Prostate gland (tissue), 2 donors: ENCODE data around the gene FAM151A. TPM values are rescaled to one million over a fixed set of nuclear protein-coding genes. Genes with fewer than 3 reads are reported as not detected.

Source experiments
- DNase-seq: peaks from one replicate; pipeline ENCODE4 v3.0.0-alpha.2; 2019; ENCODE audit warnings: low spot score
- H3K27ac ChIP-seq, 2 donors: fragments of 200-600 bp; sonication (generic); 2 replicates each; pipeline ENCODE4 v1.5.1; 2017 to 2019
- H3K27me3 ChIP-seq: fragments of 200-600 bp; sonication (generic); replicated peaks from 2 replicates; pipeline ENCODE4 v1.5.1; 2019; ENCODE audit not compliant: insufficient read depth
- H3K36me3 ChIP-seq, 2 donors: fragments of 200-600 bp; sonication (generic); 1 replicate in 1 of 2; 2 replicates in 1 of 2; pipeline versions ENCODE4 v1.5.1 to v1.8.1; 2017 to 2019
- H3K4me1 ChIP-seq: fragments of 200-600 bp; sonication (generic); replicated peaks from 2 replicates; pipeline ENCODE4 v1.5.1; 2019
- H3K4me3 ChIP-seq, 2 donors: fragments of 200-600 bp; sonication (generic); 2 replicates each; pipeline ENCODE4 v1.5.1; 2017 to 2019
- H3K9me3 ChIP-seq: fragments of 200-600 bp; sonication (generic); 2 replicates; pipeline ENCODE4 v1.5.1; 2017
- CTCF ChIP-seq, 4 experiments: fragments of 200-600 bp in 2 of 4; fragments of 450-650 bp in 2 of 4; sonication (generic) in 2 of 4; IDR thresholded peaks; 1 replicate in 3 of 4; 2 replicates in 1 of 4; pipeline ENCODE4 v1.5.1; 2016 to 2019; ENCODE audit warnings: antibody characterized with exemption in 4 of 4, mild to moderate bottlenecking in 2 of 4, moderate library complexity in 2 of 4
- POLR2A ChIP-seq: fragments of 450-650 bp; IDR thresholded peaks from one replicate; pipeline ENCODE4 v1.6.1; 2016; ENCODE audit warnings: antibody characterized with exemption, mild to moderate bottlenecking
- POLR2AphosphoS5 ChIP-seq: sonication (generic); formaldehyde crosslinking; IDR thresholded peaks from one replicate; pipeline ENCODE4 v1.6.1; 2017; ENCODE audit warnings: antibody characterized with exemption
- WGBS: methylation state at CpG from one replicate; pipeline ENCODE4 v1.1.5; 2018; 5-methylcytosine and 5-hydroxymethylcytosine counted together
- intact Hi-C: fragments of 100-400 bp; cut with DNase I; formaldehyde crosslinking; loops from one replicate; pipeline ENCODE4 v1.14.2; 2022
- total RNA-seq, 2 donors: library from RNA; depleted of rRNA; stranded (reverse); fragments of >200 nt; gene quantifications; one replicate each; pipeline ENCODE4 v1.1.0, GENCODE V29; 2016

The FAM151A gene
- total RNA-seq, 2 donors from 2014 or later, result not detected

- Histone ChIP-seq H3K36me3 (no peaks in the 10 kb centered on the region), H3K27me3 (no peaks in the 10 kb centered on the region), H3K9me3 (no peaks in the 10 kb centered on the region), H3K4me1 (no peaks in the 10 kb centered on the region), H3K4me3 (no peak overlapping the region), H3K27ac (no peak overlapping the region)
- intact Hi-C loops, result no loop called here
- no peak for TF ChIP-seq POLR2A
- TF ChIP-seq CTCF (IDR thresholded peaks at IDR 0.05), result no peak
- no peak for TF ChIP-seq POLR2AphosphoS5
- 90% methylated on average over 13 of the region's 13 CpGs for WGBS
- no peak for DNase-seq
Measured at GRCh38 chr1:54599211-54599823, 24.0 kb downstream of the FAM151A start.

DNA sequence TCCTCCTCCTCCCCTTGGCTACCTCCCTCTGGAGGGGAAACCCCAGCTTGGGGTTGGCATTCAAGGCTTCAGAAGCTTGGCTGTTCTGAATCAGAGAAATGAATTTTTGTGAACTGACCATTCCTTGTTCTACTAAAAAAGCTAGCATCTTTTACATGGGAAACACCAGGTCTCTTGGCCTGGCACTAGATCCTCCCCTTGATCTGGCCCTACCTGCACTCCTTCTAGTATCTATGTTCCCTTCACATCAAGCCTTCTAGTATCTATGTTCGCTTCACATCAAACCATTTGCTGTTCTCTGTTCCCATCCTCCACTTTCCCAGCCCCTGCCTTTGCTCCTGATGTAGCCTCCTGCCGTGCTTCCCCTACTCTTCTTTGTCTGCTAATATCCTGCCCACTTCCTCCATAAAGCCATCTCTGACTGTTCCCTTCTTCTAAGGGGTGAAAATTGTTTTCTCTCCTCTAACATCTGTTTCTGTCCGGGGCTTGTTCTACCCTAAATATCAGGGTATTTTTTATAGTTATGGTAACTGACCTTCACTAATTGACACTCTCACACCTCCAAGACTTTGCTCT, 25.8 kb downstream of the FAM151A start:
- no peak for TF ChIP-seq POLR2AphosphoS5
- no peak for TF ChIP-seq CTCF (IDR thresholded peaks at IDR 0.05)
- no peak for TF ChIP-seq POLR2A
- Histone ChIP-seq H3K4me1 (no peaks in the 10 kb centered on the region), H3K4me3 (no peak overlapping the region), H3K36me3 (no peaks in the 10 kb centered on the region), H3K27me3 (no peaks in the 10 kb centered on the region), H3K9me3 (no peaks in the 10 kb centered on the region), H3K27ac (no peak overlapping the region)
- intact Hi-C loops, result no loop called here
- DNase-seq, result no peak
- WGBS, result 80% methylated on average over 3 of the region's 3 CpGs

- 81% methylated on average over 3 of the region's 3 CpGs for WGBS
- Histone ChIP-seq H3K36me3 (no peaks in the 10 kb centered on the region), H3K27ac (no peak overlapping the region), H3K27me3 (no peaks in the 10 kb centered on the region), H3K4me1 (no peaks in the 10 kb centered on the region), H3K9me3 (no peaks in the 10 kb centered on the region), H3K4me3 (no peak overlapping the region)
- DNase-seq, result no peak
- intact Hi-C loops, result no loop called here
- TF ChIP-seq POLR2AphosphoS5 (no peak), POLR2A (no peak), CTCF (IDR thresholded peaks at IDR 0.05) (no peak)
Measured at GRCh38 chr1:54596756-54597155, 26.6 kb downstream of the FAM151A start.

DNA sequence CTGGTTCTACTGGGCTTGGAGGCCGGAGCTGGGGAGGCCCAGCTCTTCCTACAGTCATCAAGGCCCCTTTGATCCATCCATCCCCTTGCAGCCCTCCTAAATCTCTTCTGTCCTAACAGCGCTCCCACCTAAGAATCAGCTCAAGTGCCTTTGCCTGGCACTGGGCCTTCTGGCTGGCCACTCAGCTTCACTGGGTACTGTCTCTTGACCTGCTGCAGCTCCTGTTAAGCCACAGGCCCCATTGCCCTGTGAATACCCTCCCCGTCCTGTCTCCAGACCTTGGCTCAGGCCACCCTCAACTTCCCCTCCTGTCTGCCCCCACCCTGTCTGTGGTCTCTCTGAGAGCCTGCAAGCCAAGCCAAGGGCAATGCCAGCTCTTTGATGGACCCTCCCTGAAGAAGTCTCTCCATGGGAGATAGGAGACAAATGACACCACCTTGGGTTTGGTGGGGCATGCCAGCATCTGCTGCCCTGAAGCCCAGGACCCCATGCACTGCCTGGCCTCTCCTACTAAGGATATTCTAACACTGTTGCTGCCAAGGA, 27.3 kb downstream of the FAM151A start:
- no peak for DNase-seq
- H3K36me3 ChIP-seq, result no peaks in the 10 kb centered on the region

More for the DNA sequence above, 27.3 kb downstream of the FAM151A start:
- H3K27me3 ChIP-seq, result no peaks in the 10 kb centered on the region
- intact Hi-C loops, result no loop called here
- no peaks in the 10 kb centered on the region for H3K9me3 ChIP-seq
- 91% methylated on average over 3 of the region's 3 CpGs for WGBS
- no peaks in the 10 kb centered on the region for H3K4me1 ChIP-seq
- no peak overlapping the region for H3K4me3 ChIP-seq
- no peak for TF ChIP-seq POLR2A
- TF ChIP-seq POLR2AphosphoS5, result no peak
- no peak for TF ChIP-seq CTCF (IDR thresholded peaks at IDR 0.05)
- no peak overlapping the region for H3K27ac ChIP-seq
